HepG2 (cell line): ENCODE data around the gene RAB3A. TPM values are rescaled to one million over a fixed set of nuclear protein-coding genes. Genes with fewer than 3 reads are reported as not detected.

Source experiments
- DMAP1 ChIP-seq: IDR thresholded peaks from 2 replicates; pipeline ENCODE4 v1.6.1; 2016
- ETS1 ChIP-seq: sonication (generic); formaldehyde crosslinking; IDR thresholded peaks from 2 replicates; pipeline ENCODE4 v1.4.0; 2020; ENCODE audit warnings: missing genetic modification reagents
- FOXP1 ChIP-seq, 2 experiments: fragments of 450-650 bp in 1 of 2; IDR thresholded peaks; 2 replicates each; pipeline ENCODE4 v1.6.1; 2017 to 2018; ENCODE audit warnings: antibody characterized with exemption in 1 of 2
- FUBP1 ChIP-seq: sonication (generic); formaldehyde crosslinking; IDR thresholded peaks from 2 replicates; pipeline ENCODE4 v1.5.1; 2020; ENCODE audit warnings: missing genetic modification reagents, mild to moderate bottlenecking, borderline replicate concordance
- NONO ChIP-seq, 2 experiments: fragments of 450-650 bp in 1 of 2; sonication (generic) in 1 of 2; formaldehyde crosslinking in 1 of 2; IDR thresholded peaks in 1 of 2; conservative IDR thresholded peaks in 1 of 2; 2 replicates each; pipeline versions ENCODE4 v1.6.1 to v1.8.0; 2017 to 2022; ENCODE audit warnings: mild to moderate bottlenecking in 1 of 2, missing genetic modification reagents in 1 of 2, moderate library complexity in 1 of 2
- NR2F6 ChIP-seq, 2 experiments: IDR thresholded peaks; 2 replicates each; pipeline ENCODE4 v1.6.1; 2016; ENCODE audit warnings: antibody characterized with exemption in 1 of 2, mild to moderate bottlenecking in 1 of 2
- PATZ1 ChIP-seq: sonication (generic); formaldehyde crosslinking; IDR thresholded peaks from 2 replicates; pipeline ENCODE4 v1.4.0; 2020; ENCODE audit warnings: missing genetic modification reagents
- PREB ChIP-seq: sonication (generic); formaldehyde crosslinking; IDR thresholded peaks from 2 replicates; pipeline ENCODE4 v1.4.0; 2020; ENCODE audit warnings: missing genetic modification reagents
- SKIL ChIP-seq: sonication (generic); formaldehyde crosslinking; IDR thresholded peaks from 2 replicates; pipeline ENCODE4 v1.8.0; 2022; ENCODE audit warnings: missing genetic modification reagents, mild to moderate bottlenecking, moderate library complexity, borderline replicate concordance
- ZNF136 ChIP-seq: sonication (generic); formaldehyde crosslinking; IDR thresholded peaks from 2 replicates; pipeline ENCODE4 v1.8.1; 2022; ENCODE audit warnings: low read depth, mild to moderate bottlenecking, moderate library complexity, missing genetic modification reagents
- ZNF251 ChIP-seq: sonication (generic); formaldehyde crosslinking; IDR thresholded peaks from 2 replicates; pipeline ENCODE4 v1.9.0; 2021; ENCODE audit warnings: mild to moderate bottlenecking, missing genetic modification reagents
- ZNF333 ChIP-seq: sonication (generic); formaldehyde crosslinking; IDR thresholded peaks from 2 replicates; pipeline ENCODE4 v1.4.0; 2020; ENCODE audit warnings: mild to moderate bottlenecking, missing genetic modification reagents, borderline replicate concordance
- ZNF354B ChIP-seq: sonication (generic); formaldehyde crosslinking; IDR thresholded peaks from 2 replicates; pipeline ENCODE4 v1.8.0; 2022; ENCODE audit warnings: mild to moderate bottlenecking, missing genetic modification reagents
- ZNF414 ChIP-seq: sonication (generic); formaldehyde crosslinking; IDR thresholded peaks from 2 replicates; pipeline ENCODE4 v1.5.0; 2020; ENCODE audit warnings: missing genetic modification reagents
- ZNF614 ChIP-seq: IDR thresholded peaks from 2 replicates; pipeline ENCODE4 v1.6.1; 2018; ENCODE audit warnings: missing biosample characterization, missing genetic modification reagents, inconsistent platforms, borderline replicate concordance
- ZNF670 ChIP-seq: sonication (generic); formaldehyde crosslinking; IDR thresholded peaks from 2 replicates; pipeline ENCODE4 v1.8.0; 2022; ENCODE audit warnings: mild to moderate bottlenecking, missing genetic modification reagents, borderline replicate concordance
- ZNF746 ChIP-seq: sonication (generic); formaldehyde crosslinking; IDR thresholded peaks from 2 replicates; pipeline ENCODE4 v1.8.0; 2022; ENCODE audit warnings: mild to moderate bottlenecking, missing genetic modification reagents
- ZNF772 ChIP-seq: sonication (generic); formaldehyde crosslinking; IDR thresholded peaks from 2 replicates; pipeline ENCODE4 v1.5.0; 2020; ENCODE audit warnings: mild to moderate bottlenecking, missing genetic modification reagents
- ZNF780A ChIP-seq: sonication (generic); formaldehyde crosslinking; IDR thresholded peaks from 2 replicates; pipeline ENCODE4 v1.8.0; 2022; ENCODE audit warnings: mild to moderate bottlenecking, missing genetic modification reagents, moderate library complexity
- polyA plus RNA-seq, 8 experiments: library from polyadenylated mRNA; depleted of rRNA in 3 of 8; stranded (reverse) in 7 of 8; unstranded in 1 of 8; fragments of >200 nt; fragmentation: Illumina TruSeq in 4 of 8; extraction: Trizol in 4 of 8; gene quantifications; 2 replicates each; pipeline versions ENCODE4 v1.2.1 to v1.2.3, GENCODE V29; 2011 to 2016; ENCODE audit warnings: low read depth in 4 of 8, missing spikeins in 1 of 8, mixed read lengths in 1 of 8; ENCODE audit not compliant: insufficient read depth in 1 of 8
- total RNA-seq, 5 experiments: library from RNA; depleted of rRNA; stranded (reverse); fragments of >200 nt; fragmentation: Illumina TruSeq; extraction: Trizol; gene quantifications; 2 replicates each; pipeline ENCODE4 v1.2.3, GENCODE V29; 2016; ENCODE audit warnings: low read depth in 1 of 5

Gene RAB3A
- total and polyA plus RNA-seq, 2 of the 13 experiments (the other 11 are each of a cell fraction or from before 2014, with no cell fraction given), result 0.58 to 0.98 TPM

GRCh38 chr19:18192673-18193387 lies 11.0 kb downstream of the RAB3A start, which contains the start of gene MPV17L2 (continued):
- TF ChIP-seq ZNF333 (CRISPR knock-in tag), result no peak
- peak; percentile 24; the same call in 1 of the 2 replicates for TF ChIP-seq PATZ1
- no peak for TF ChIP-seq ZNF251 (CRISPR knock-in tag)
- TF ChIP-seq DMAP1 (CRISPR knock-in tag), result peak; percentile 20; the same call in 1 of the 2 replicates
- no peak for TF ChIP-seq ZNF670 (CRISPR knock-in tag)
- no peak for TF ChIP-seq SKIL (CRISPR knock-in tag)
- peak; percentile 86 for TF ChIP-seq NR2F6 (IDR thresholded peaks at IDR 0.05)
- TF ChIP-seq NR2F6 (CRISPR knock-in tag; IDR thresholded peaks at IDR 0.05), result peak; percentile 64; the same call in 1 of the 2 replicates
- no peak for TF ChIP-seq ZNF780A (CRISPR knock-in tag)
- no peak for TF ChIP-seq FUBP1 (CRISPR knock-in tag)
- no peak for TF ChIP-seq ZNF614
- peak; percentile 42; the same call in 1 of the 2 replicates for TF ChIP-seq ZNF746
- TF ChIP-seq PREB (CRISPR knock-in tag), result no peak
- TF ChIP-seq ZNF772 (CRISPR knock-in tag), result peak; percentile 84; the same call in 1 of the 2 replicates
- TF ChIP-seq NONO (IDR thresholded peaks at IDR 0.05), result no peak
- TF ChIP-seq NONO (CRISPR knock-in tag; conservative IDR thresholded peaks at IDR 0.05), result no peak
- peak; percentile 62; the same call in 1 of the 2 replicates for TF ChIP-seq ZNF414 (CRISPR knock-in tag)
- no peak for TF ChIP-seq FOXP1 (IDR thresholded peaks at IDR 0.05)
- TF ChIP-seq FOXP1 (CRISPR knock-in tag; IDR thresholded peaks at IDR 0.05), result no peak
- 0 out of 2 replicates have a peak, but pooled peaks have one; percentile 52 for TF ChIP-seq ZNF354B (CRISPR knock-in tag)
- TF ChIP-seq ZNF136 (CRISPR knock-in tag), result 0 out of 2 replicates have a peak, but pooled peaks have one; percentile 54
- TF ChIP-seq ETS1 (CRISPR knock-in tag), result no peak
